B cell (primary cell): Measurements from ENCODE around the gene ADGRL4.

Experiments
- EZH2 ChIP-seq: IDR thresholded peaks from 2 replicates; pipeline ENCODE4 v1.6.1; 2012; ENCODE audit warnings: borderline replicate concordance, low read depth, mild to moderate bottlenecking, moderate library complexity, low read length; ENCODE audit not compliant: insufficient read depth, poor library complexity, severe bottlenecking
- TF ChIP-seq, protein P1 (sequence below): fragments of 200-600 bp; IDR thresholded peaks from one replicate; pipeline ENCODE4 v1.8.0; 2022; ENCODE audit warnings: antibody characterized with exemption, mild to moderate bottlenecking

GRCh38 chr1:79010589-79010988 lies 4.1 kb upstream of the ADGRL4 start:
- TF ChIP-seq, protein P1, sequence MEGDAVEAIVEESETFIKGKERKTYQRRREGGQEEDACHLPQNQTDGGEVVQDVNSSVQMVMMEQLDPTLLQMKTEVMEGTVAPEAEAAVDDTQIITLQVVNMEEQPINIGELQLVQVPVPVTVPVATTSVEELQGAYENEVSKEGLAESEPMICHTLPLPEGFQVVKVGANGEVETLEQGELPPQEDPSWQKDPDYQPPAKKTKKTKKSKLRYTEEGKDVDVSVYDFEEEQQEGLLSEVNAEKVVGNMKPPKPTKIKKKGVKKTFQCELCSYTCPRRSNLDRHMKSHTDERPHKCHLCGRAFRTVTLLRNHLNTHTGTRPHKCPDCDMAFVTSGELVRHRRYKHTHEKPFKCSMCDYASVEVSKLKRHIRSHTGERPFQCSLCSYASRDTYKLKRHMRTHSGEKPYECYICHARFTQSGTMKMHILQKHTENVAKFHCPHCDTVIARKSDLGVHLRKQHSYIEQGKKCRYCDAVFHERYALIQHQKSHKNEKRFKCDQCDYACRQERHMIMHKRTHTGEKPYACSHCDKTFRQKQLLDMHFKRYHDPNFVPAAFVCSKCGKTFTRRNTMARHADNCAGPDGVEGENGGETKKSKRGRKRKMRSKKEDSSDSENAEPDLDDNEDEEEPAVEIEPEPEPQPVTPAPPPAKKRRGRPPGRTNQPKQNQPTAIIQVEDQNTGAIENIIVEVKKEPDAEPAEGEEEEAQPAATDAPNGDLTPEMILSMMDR = no peak
- no peak for TF ChIP-seq EZH2
